ENCODE measurements around the gene ARIH2. TPM values are rescaled to one million over a fixed set of nuclear protein-coding genes. Genes with fewer than 3 reads are reported as not detected.

ARIH2 gene
- total and polyA plus RNA-seq, 9 of the 15 experiments (the other 6 are each of a cell fraction or from before 2014, with no cell fraction given) = 27.0 to 120 (median 108) TPM

- TF ChIP-seq CTCFL (IDR thresholded peaks at IDR 0.05; ENCODE audit: borderline replicate concordance, insufficient read depth, low read depth, low read length, poor library complexity, severe bottlenecking) = no peak
- no peak for TF ChIP-seq ZC3H11A (IDR thresholded peaks at IDR 0.05; ENCODE audit: low read depth, low read length)
- no peak for TF ChIP-seq ZNF12 (CRISPR knock-in tag; IDR thresholded peaks at IDR 0.05)
- TF ChIP-seq HIVEP1 (CRISPR knock-in tag; IDR thresholded peaks at IDR 0.05) = no peak
- TF ChIP-seq RBBP5 (IDR thresholded peaks at IDR 0.05; ENCODE audit: borderline replicate concordance, insufficient read depth, low read length, poor library complexity, severe bottlenecking) = peak; percentile 59
- no peak for TF ChIP-seq KAT7 (CRISPR knock-in tag; IDR thresholded peaks at IDR 0.05; ENCODE audit: borderline replicate concordance)
- no peak for TF ChIP-seq DEAF1 (CRISPR knock-in tag; IDR thresholded peaks at IDR 0.05)
- peak in 1 of 2 experiments; percentile 74; a peak in 2 of 4 replicates for TF ChIP-seq HDAC1 (IDR thresholded peaks at IDR 0.05)
- TF ChIP-seq ZBTB11 (CRISPR knock-in tag; IDR thresholded peaks at IDR 0.05) = peak in 1 of 3 experiments; percentile 81; a peak in 2 of 6 replicates
- peak in 1 of 2 experiments; percentile 39; a peak in 1 of 4 replicates for TF ChIP-seq NONO (IDR thresholded peaks at IDR 0.05; ENCODE audit: low read depth in 2 of 2, low read length in 1 of 2)
- peak; percentile 61; the same call in 1 of the 2 replicates for TF ChIP-seq ZBTB7A (IDR thresholded peaks at IDR 0.05; ENCODE audit: borderline replicate concordance, control insufficient read depth, low read depth, low read length)
- TF ChIP-seq ZBTB8A (IDR thresholded peaks at IDR 0.05; ENCODE audit: partially characterized antibody) = no peak
- TF ChIP-seq BCLAF1 (IDR thresholded peaks at IDR 0.05; ENCODE audit: borderline replicate concordance in 1 of 2, control insufficient read depth in 1 of 2, low read depth in 2 of 2, low read length in 1 of 2) = no peak
- no peak for TF ChIP-seq STAT5A (IDR thresholded peaks at IDR 0.05; ENCODE audit: borderline replicate concordance, low read length)
Measured at GRCh38 chr3:49017971-49018706, 99.5 kb downstream of the ARIH2 start, which contains the start of gene DALRD3 (continued).
